GM18502 (cell line): ENCODE results near the gene RTL5.
"Not testable (repeated sequence)": the region's sequence is repeated elsewhere in the genome, so short reads cannot be mapped to it uniquely, and the experiment has no call there.

Source experiments
- ATAC-seq: cut with Tn5 transposase; IDR thresholded peaks from one replicate; pipeline ENCODE4 v1.9.1; 2021; ENCODE audit warnings: mild to moderate bottlenecking; ENCODE audit not compliant: unreplicated experiment, poor library complexity

The RTL5 gene

DNA sequence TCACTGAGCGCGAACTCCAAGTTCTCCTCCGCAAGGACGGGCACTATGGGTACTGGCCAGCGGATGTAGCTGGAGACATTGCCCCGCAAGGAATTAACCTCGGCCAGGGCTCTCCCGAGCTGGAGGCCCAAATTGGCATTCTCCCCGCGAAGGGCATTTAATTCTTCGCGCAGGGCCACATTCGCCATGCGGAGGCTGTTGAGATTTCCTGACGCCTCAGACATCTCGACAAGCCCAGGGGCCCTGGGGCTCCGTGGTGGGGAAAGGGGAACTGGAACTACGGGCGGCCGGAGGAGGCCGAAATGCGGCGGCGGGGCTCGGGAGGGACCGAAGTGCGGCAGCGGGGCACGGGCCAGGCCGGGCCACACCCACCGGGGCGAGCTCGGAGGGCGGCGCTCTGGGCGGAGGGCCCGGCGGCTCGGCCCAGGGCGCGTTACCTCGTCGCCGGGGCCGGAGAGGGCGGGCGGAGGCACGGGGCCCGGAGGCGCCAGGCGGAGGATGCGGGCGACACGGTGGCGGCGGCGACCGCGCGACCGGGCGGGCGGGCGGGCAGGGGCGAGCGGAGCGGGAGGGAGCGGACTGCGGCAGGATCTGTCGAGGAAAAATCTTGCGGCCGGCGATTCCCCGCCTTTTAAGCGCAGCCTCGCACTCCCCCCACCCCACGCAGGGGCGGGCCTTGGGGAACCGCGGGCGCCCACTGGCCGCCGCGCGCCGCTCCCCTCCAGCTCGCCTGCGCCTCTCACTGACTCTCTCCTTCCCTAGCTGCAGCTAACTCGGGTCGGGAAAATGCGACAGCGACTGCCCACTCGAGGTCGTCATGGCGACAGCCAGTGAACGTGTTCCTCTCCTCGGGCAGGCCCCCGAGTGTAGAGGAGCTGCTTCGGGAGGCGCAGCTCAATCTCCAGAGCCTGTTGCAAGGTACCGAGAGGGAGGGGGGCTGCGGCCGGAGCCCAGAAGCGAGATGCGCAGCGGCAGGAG, at the start of gene RTL5:
Gene RTL5 (minus strand): TSS at position 599 of the 978 bp plus-strand sequence.
- ATAC-seq, result peak; percentile 77

DNA sequence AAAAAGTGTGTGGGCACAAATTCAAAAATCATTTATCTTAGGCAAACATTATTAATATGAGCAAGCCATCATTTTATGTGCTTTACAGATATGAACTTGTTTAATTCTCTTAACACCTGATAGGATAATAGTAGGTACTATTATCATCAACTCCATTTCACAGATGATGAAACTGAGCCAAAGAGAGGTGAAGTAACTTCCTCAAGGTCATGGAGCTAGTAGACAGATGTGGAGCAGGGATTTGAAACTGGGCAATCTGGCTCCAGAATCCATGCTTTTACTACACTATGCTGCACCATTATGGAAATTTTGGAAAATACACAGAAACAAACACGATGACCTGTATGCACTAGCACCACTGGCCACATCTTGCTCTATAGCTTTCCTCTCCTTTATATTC, 48.8 kb upstream of the RTL5 start:
- no peak for ATAC-seq

DNA sequence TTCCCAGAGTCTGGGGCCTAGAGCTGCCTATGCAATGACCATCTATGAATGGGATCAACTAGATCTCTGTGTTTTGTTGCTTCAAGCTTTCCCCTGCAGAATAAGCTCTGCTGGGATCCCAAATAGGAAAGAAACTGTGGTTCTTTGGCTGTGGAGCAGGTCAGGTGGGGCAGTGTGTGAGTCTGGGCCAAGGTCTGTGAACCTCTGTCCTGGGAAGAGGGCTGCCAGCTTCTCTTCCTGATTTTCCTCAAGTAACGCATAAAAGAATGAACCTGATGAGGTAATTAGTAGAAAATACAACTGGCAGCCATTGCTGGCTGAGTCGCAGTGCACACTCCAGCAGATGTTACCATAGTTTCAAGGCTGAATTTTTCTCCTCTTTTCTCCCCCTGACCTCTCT, 45.3 kb upstream of the RTL5 start:
- ATAC-seq, result no peak

DNA sequence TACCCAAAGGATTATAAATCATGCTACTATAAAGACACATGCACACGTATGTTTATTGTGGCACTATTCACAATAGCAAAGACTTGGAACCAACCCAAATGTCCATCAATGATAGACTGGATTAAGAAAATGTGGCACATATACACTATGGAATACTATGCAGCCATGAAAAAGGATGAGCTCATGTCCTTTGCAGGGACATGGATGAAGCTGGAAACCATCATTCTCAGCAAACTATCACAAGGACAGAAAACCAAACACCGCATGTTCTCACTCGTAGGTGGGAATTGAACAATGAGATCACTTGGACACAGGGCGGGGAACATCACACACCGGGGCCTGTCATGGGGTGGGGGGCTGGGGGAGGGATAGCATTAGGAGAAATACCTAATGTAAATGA, 44.6 kb upstream of the RTL5 start:
- not testable (repeated sequence) for ATAC-seq

DNA sequence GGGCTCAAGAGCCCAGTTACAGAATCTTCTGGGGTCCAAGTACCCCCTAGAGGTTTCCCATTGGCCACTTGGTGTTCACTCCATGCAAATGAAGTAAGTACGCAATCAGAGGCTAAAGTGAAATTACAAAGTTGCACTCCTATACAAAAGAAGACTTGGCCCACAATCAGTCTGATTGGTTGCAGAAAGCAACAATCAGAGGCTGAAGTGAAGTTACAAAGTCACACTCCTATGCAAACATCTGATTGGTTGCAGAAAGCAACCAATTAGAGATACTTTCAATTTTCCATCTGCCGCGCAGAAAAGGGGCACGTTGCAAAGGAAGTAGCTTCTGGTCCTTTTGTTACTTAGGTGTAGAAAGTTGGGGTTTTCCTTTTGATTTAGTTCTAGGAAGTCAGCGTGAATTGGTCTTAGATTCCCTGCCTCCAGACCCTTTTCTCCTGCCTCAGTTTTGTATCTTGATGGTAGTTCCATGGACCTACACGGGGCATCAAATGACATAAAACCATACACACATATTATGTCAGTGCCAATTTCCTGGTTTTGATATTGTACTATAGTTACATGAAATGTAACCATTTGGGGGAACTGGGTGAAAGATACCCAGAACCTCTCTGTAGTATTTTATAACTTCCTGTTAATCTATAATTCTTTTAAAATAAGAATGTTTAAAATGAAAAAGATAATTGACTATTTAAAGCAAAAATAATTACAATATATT, 37.5 kb upstream of the RTL5 start:
- ATAC-seq, result no peak

DNA sequence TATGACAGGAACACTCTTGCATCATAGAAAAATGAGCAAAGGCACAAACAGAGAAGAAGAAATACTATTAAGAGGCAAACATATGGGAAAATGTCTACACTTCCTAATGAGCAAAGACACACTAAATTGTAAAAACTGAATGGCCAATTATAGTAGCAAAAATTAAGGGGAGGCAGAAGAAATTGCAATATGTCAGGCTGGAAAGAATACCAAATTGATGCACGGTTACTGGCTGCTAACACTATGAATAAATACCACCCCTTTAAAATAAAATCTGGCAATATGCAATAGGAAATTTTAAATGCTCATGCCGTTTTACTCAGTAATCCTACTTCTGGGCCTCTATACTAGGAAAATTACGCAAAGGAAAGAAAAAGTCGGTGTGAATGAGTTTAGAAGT, 33.8 kb upstream of the RTL5 start:
- ATAC-seq, result no peak

DNA sequence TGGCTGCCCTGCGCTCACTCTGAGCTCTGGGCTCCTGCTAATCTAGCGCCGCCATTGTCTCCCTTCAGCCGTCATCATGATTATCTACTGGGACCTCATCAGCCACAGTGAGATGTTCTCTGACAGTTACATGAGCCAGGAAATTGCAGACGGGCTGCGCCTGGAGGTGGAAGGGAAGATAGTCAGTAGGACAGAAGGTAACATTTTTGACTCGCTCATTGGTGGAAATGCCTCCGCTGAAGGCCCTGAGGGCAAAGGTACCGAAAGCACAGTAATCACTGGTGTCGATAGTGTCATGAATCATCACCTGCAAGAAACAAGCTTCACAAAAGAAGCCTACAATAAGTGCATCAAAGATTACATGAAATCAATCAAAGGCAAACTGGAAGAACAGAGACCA, 28.1 kb upstream of the RTL5 start:
- no peak for ATAC-seq

DNA sequence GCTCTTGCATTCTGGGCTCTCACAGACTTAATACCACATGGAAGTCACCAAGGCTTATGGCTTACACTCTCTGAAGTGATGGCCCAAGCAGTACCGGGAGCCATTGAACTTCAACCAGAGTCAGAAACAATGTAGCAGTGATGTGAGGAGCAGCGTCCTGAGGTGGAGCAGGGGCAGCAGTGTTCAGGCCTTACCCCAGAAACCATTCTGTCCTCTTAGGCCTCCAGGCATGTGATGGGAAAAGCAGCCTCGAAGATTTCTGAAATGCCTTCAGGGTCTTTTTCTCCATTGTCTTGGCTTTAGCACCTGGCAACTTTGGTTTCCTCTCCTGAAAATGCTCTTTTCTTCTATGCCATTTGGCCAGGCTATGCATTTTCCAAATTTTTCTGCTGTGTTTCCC, 27.1 kb upstream of the RTL5 start:
- ATAC-seq, result no peak

DNA sequence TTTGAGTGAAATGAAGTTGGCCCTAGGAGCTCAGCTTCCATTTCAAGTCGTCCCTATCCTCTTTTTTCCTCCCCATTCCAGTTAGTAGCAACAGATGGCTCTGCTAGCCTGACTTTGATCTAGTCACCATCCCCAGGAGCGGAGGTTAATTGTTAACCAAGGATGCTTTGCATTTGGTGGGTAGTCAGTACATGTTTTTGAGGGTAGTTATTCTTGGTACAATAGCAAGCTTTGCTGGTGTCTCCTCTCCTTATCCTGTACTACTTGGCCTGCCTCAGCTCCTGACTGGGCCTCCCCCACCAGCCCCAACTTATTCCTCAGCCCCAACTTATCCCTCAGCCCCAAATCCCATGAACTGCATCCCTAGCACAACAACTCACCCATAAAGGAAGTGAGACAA, 14.8 kb upstream of the RTL5 start:
- no peak for ATAC-seq

DNA sequence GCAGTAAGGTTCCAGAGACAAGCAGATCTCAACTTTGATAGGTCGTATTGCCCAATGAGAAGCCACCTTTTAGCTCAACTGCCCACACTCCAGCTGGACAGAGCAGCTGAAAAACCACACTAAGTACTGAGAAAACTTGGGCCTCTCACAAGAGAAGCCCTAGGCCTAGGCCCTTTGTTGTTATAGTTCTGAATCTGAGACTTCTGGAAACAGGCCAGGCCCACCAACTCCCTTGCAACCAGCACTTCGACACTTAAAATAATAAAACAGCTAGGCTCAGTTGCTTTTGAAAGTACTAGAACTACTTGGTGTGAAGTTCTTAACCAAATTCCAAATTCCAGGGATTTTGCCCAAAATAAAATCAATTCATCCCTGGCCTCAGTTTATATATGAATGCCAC, 13.5 kb upstream of the RTL5 start:
- no peak for ATAC-seq

DNA sequence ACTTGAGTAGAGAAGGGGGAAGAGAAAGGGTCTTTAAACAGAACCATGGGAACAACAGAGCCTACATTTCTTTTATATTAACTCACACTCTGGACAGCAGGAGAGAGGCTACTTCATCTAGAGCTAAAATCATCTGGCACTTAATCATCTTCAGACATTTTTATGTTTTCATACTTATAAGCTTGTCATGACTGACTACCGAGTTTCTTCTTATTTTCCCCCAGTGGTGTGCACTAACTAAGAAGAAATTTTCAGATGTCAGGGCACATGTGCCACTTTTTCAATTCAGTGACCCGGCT, 11.8 kb upstream of the RTL5 start:
- no peak for ATAC-seq

DNA sequence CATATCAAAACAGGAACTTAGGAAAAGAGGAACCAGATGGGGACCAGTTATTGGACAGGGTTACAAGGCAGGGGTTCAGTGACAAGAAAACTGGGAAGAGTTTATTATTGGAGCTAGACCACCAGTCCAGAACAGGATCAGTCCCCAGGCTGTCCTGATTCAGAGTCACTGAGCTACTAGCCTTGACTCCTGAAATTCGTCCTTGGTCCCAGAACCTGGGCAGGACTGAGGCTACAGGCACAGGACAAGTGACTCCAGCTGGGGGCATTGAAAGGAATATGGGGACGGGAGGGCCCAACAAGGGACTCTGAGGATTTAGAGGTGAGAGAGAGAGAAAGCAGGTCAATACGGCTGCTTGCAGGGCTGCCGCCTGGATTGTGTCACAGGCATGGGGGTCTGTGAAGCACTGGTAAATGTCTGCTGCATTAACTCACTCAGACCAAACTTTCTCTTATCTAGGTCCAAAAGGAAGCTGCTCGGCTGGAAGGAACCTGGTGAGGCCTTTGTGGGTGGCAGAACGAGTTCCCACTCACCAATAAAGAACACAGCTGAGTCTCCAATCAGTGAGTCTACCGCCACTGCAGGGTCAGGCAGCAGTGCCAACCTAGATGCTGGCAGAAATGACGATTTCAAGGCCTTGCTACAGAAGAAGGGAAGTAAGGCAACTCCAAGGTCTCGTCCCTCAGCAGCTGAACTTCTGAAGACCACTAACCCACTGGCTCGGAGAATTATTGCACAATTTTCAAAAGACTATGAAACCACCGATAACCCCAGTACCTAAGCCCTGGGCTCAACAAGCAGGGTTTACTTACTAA, 11.3 kb upstream of the RTL5 start:
- ATAC-seq, result no peak

DNA sequence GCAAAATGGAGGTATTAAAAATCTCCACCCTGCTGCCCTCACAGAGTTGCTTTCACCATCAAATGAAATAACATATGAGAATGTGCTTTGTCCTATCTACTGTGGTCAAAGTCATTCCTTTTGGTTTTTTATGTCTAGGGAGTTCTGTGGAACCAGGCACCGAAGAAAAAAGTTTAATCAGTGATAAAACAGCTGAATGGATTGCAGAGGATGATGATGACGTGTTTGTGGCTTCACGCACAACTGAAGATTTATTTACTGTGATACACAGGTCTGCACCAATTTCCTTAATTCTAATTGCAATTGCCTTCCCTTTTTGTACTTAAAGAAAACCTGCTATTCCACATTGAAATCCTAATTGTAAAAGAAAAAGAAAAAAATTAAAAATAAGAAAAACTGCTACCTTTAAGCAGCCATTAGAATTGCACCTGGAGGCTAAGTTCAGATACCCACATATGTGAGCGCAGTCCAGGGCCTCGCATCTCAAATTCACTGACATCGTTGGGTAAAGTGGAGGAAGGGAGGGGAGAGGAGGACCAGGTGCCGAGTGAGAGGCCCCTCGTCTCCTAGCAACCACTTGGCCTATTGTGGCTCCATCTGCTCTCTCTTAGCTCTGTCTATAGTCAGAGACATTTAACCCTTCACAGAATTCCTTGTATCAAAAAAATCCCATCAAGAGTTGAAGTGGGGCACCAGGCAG, 10.5 kb upstream of the RTL5 start:
- no peak for ATAC-seq

DNA sequence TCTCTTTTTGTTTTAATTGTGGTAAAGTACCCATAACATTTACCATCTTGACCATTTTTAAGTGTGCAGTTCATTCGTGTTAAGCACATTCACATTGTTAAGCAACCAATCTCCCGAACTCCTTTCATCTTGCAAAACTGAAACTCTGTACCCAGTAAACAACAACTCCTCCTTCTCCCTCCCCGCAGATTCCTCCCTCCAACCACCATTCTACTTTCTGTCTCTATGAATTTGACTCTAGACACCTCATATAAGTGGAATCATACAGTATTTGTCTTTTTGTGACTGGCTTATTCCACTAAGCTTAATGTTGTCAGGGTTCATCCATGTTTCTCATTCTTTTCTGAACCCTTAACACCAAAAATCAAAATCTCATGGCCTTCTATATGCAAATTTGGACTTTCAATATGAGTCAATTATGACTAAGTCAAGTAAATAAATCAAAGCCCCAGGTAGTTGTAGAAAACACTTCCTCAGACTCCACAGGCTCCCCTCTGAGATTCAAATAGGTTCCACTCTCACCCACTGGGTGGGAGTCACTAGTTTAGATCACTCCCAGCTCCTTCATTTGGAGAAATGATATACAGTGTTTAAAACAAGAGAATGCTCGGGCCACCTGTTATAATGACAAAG, 9.8 kb upstream of the RTL5 start:
- peak; percentile 77 for ATAC-seq

DNA sequence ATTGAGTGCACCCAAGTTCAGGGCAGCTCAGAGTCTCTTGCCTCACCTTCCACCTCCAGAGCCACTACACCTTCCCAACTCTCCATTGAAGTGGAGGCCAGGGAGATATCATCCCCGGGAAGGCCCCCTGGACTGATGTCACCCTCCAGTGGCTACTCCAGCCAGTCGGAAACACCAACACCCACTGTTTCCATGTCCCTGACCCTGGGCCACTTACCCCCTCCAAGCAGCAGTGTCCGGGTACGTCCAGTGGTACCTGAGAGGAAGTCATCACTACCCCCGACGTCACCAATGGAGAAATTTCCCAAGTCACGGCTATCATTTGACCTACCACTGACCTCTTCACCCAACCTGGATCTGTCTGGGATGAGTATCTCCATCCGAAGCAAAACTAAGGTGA, 7.8 kb upstream of the RTL5 start:
- ATAC-seq, result no peak

DNA sequence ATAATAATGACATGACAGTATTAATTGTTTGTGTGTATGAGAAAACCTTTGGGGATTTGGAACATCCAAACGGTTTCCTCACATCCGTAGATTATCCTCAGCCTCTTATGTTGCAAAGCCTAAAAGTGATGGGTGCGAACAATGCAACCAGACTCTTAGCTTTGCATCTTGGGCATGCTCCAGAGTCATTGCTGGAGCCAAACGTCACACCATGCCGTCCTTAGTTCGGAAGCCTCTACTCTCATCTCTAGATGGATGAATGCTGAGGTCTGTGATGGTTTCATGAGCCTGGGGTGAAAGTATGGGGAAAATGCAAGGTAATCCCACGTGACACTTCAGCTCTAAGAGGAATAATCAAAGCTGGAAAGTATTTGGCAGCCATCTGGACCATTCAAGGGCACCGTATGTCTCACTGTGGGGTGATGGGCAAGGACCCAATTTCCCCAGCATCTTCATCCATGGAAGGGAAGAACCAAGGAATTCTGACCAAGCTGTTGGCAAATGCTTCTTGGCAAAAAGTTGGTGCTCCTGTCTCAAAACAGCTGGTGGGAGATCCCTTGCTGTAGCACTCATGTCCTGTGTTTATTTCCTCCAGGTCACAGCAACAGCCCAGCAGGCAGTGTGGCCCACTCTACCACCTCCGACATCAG, 6.3 kb upstream of the RTL5 start:
- ATAC-seq, result no peak

DNA sequence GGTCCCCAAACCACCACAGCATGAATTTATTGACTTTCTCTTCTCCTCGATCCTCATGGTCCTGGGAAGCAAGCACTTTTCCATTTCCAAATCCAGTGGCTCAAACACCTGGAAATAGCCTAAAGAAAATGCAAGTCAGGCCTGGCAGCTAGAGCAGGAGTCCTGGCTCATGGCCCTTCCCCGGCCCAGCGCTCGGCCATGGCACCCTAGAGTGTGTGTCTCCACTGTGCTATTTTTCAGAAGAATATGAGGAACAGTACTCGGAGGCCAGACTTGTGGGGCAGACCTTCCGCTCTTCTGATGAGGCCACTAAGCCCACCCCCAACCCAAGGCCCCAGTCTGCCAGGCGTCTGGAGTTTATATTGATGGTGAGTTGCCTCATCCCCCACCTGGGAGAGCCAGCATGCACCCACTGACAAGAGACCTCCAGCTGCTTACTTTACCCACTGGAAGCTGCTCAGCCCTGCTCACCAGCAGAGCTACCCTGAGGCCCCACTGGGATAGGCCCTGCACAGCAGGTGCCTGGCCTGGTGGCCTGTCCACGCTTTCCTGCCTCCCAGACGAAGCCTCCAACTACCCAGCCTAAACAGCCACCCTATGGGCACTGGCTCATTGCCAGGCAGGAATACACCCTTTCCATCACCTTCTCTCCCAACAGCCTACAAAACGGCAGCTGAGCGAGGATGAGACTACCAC, 2.3 kb upstream of the RTL5 start:
- ATAC-seq, result no peak

DNA sequence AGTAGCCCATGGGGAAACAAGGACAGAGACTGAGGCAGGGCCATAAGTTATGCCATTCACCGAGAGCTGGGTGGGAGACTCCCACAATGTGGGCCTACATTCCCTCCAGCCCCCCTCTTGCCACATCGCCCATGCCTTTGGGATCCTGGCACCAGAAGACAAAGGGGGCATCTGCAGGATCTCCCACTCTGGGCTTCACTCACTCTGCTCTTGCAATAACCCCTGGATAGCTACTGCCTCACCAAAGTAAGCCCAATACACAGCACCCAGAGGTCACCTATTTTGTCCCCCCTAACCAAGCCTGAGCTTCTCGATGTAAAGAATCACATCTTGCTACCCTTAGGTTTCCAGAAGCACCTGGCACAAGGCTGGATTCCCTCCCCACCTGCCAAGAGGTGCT, 741 bp upstream of the RTL5 start:
- no peak for ATAC-seq

DNA sequence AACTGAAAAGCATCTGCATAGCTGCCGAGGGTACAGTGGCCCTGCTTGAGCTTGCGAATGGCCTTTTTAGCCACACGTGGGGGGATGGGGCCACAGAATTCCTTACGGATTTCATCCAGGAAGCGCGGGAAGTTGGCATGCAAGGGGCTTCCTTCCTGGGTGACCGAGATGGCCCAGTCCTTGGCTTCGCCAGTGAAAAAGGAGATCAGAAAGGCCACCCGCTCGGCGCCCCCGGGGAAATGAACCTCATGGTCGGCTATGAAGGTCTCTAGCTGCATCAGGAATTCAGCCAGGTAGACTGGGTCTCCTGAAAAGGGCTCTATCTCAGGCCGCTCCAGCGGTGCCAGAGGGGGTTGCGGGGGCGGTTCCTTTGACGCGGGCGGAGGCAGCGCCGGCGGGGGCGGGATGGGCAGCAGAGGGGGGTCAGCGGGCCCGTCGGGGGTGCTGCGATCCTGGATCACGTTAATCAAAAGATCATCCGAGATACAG, 909 bp downstream of the RTL5 start:
- ATAC-seq, result no peak
